SU-DHL-6 (cell line): ENCODE data around the gene RETREG1.

Source experiments
- H2AFZ ChIP-seq: fragments of 200-600 bp; sonication (generic); 2 replicates; pipeline ENCODE4 v1.6.1; 2014; ENCODE audit warnings: low read depth, mild to moderate bottlenecking, moderate library complexity, mixed read lengths, antibody characterized with exemption, low read length; ENCODE audit not compliant: severe bottlenecking
- H3F3A ChIP-seq: fragments of 200-600 bp; shearing (Covaris generic); 2 replicates; pipeline ENCODE4 v1.6.0; 2016; ENCODE audit warnings: antibody characterized with exemption, mild to moderate bottlenecking; ENCODE audit not compliant: insufficient read depth
- H3K27ac ChIP-seq: fragments of 200-600 bp; sonication (generic); 2 replicates; pipeline ENCODE4 v1.5.1; 2016; ENCODE audit warnings: low read depth, mild to moderate bottlenecking, low read length, moderate library complexity, mixed read lengths
- H3K27me3 ChIP-seq: fragments of 200-600 bp; sonication (generic), shearing (Covaris generic); 2 replicates; pipeline ENCODE4 v1.6.0; 2014; ENCODE audit warnings: mild to moderate bottlenecking, low read length
- H3K36me3 ChIP-seq: fragments of 200-600 bp; sonication (generic); 2 replicates; pipeline ENCODE4 v1.6.1; 2014; ENCODE audit warnings: mild to moderate bottlenecking, low read length, mixed read lengths
- H3K4me2 ChIP-seq: fragments of 300-600, 200-600 bp; shearing (Covaris generic), sonication (generic); 2 replicates; pipeline ENCODE4 v1.6.0; 2014; ENCODE audit warnings: low read length, low read depth, mild to moderate bottlenecking; ENCODE audit not compliant: poor library complexity, severe bottlenecking
- H3K4me3 ChIP-seq: fragments of 200-600 bp; sonication (generic); 2 replicates; pipeline ENCODE4 v1.5.1; 2014; ENCODE audit warnings: antibody characterized with exemption, low read length, mild to moderate bottlenecking, mixed read lengths; ENCODE audit not compliant: insufficient read depth, poor library complexity, severe bottlenecking
- H3K79me2 ChIP-seq: fragments of 200-600 bp; sonication (generic); 2 replicates; pipeline ENCODE4 v1.6.1; 2014; ENCODE audit warnings: mild to moderate bottlenecking, low read length, moderate library complexity; ENCODE audit not compliant: insufficient read depth
- H3K9ac ChIP-seq: fragments of 200-600 bp; sonication (generic); 2 replicates; pipeline ENCODE4 v1.7.0; 2014; ENCODE audit warnings: mild to moderate bottlenecking, low read length
- H3K9me2 ChIP-seq: fragments of 200-600 bp; sonication (generic); replicated peaks from 2 replicates; pipeline ENCODE4 v1.6.1; 2014; ENCODE audit warnings: low read length; ENCODE audit not compliant: insufficient read depth
- H3K9me3 ChIP-seq: fragments of 200-600 bp; sonication (generic); 2 replicates; pipeline ENCODE4 v1.6.1; 2014; ENCODE audit warnings: low read length, mixed read lengths; ENCODE audit not compliant: insufficient read depth
- H4K20me1 ChIP-seq: fragments of 200-600 bp; sonication (generic); 2 replicates; pipeline ENCODE4 v1.6.1; 2014; ENCODE audit warnings: low read depth, mild to moderate bottlenecking, antibody characterized with exemption, low read length, moderate library complexity, mixed read lengths
- EZH2phosphoT487 ChIP-seq: fragments of 200-600 bp; sonication (generic), shearing (Covaris generic); conservative IDR thresholded peaks from 2 replicates; pipeline ENCODE4 v1.6.1; 2018; ENCODE audit warnings: mild to moderate bottlenecking, antibody characterized with exemption, low read length, moderate library complexity, mixed read lengths
- TF ChIP-seq, protein P1 (sequence below): fragments of 200-600 bp; sonication (generic); IDR thresholded peaks from one replicate; pipeline ENCODE4 v1.5.1; 2017; ENCODE audit warnings: antibody characterized with exemption, mild to moderate bottlenecking, low read length, moderate library complexity; ENCODE audit not compliant: insufficient read depth, poor library complexity, severe bottlenecking

The RETREG1 gene

DNA sequence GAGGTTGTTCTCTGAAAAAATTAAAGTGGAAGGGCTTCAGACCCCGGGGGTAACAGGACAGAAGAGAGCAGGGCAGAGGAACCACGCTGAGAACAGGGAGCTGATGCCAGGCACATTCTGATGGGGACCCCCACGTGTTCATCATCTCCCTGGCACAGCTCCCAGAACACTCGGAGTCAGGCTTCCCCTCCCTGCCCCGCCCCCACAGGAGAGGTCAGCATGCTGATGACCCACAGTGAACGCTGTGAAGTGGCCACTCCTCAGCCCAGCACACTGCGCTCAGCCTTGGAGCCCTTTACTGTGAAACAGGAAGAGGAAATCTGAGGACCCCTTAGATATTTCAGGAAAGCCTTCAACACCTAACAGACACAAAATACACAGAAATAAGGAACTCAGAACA lies 16.4 kb downstream of the RETREG1 start:
- Histone ChIP-seq H3K79me2 (no peaks in the 10 kb centered on the region), H3K4me2 (no peak overlapping the region), H3K9me3 (no peaks in the 10 kb centered on the region), H3K4me3 (no peak overlapping the region), H3F3A (no peaks in the 10 kb centered on the region), H3K9ac (no peak overlapping the region), H3K36me3 (no peaks in the 10 kb centered on the region), H3K27me3 (no peaks in the 10 kb centered on the region), H4K20me1 (no peaks in the 10 kb centered on the region), H3K27ac (no peak overlapping the region), H3K9me2 (no peaks in the 10 kb centered on the region), H2AFZ (no peak overlapping the region)
- TF ChIP-seq EZH2phosphoT487, result no peak
- TF ChIP-seq, protein P1, sequence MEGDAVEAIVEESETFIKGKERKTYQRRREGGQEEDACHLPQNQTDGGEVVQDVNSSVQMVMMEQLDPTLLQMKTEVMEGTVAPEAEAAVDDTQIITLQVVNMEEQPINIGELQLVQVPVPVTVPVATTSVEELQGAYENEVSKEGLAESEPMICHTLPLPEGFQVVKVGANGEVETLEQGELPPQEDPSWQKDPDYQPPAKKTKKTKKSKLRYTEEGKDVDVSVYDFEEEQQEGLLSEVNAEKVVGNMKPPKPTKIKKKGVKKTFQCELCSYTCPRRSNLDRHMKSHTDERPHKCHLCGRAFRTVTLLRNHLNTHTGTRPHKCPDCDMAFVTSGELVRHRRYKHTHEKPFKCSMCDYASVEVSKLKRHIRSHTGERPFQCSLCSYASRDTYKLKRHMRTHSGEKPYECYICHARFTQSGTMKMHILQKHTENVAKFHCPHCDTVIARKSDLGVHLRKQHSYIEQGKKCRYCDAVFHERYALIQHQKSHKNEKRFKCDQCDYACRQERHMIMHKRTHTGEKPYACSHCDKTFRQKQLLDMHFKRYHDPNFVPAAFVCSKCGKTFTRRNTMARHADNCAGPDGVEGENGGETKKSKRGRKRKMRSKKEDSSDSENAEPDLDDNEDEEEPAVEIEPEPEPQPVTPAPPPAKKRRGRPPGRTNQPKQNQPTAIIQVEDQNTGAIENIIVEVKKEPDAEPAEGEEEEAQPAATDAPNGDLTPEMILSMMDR, result no peak

DNA sequence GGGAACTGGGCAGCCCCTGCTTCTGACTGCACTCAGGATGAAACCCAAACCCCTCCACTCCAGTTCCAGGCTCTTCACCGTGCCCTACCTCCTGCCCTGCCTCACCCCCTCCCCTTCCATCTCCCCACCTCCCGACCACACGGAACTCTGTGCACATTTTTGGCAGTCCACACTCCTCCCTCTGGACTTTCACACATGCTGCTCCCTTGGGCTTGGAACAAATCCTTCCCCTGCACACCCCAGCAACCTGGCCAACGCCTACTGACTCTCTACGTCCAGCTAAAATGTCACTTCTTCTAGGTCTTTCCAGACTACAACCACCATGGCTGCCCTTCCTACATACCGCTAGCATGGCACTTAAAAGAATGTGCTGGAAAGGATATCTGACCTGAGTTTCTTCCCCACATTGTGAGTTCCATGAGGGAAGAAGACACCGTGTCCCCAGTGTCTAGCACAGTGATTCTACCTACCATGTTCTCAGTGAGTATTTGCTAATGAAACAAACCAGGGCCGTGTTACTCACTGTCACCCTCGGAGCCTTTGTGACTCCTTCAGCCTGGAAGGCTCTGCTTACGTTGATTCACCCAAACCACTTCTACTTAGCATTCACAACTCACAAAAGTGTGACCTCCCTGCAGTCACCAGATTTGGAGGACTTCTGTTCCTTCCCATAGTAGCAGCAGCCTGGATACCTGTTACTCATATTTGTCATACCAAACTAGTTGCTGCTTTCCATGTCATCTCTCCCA lies 18.7 kb downstream of the RETREG1 start:
- Histone ChIP-seq H3K9ac (no peak overlapping the region), H3K9me3 (no peaks in the 10 kb centered on the region), H2AFZ (no peak overlapping the region), H3K36me3 (no peaks in the 10 kb centered on the region), H3K4me3 (no peak overlapping the region), H3K9me2 (no peaks in the 10 kb centered on the region), H3F3A (no peaks in the 10 kb centered on the region), H4K20me1 (no peaks in the 10 kb centered on the region), H3K79me2 (no peaks in the 10 kb centered on the region), H3K27me3 (no peaks in the 10 kb centered on the region), H3K27ac (no peak overlapping the region), H3K4me2 (no peak overlapping the region)
- TF ChIP-seq EZH2phosphoT487, result no peak
- TF ChIP-seq, protein P1, result no peak

DNA sequence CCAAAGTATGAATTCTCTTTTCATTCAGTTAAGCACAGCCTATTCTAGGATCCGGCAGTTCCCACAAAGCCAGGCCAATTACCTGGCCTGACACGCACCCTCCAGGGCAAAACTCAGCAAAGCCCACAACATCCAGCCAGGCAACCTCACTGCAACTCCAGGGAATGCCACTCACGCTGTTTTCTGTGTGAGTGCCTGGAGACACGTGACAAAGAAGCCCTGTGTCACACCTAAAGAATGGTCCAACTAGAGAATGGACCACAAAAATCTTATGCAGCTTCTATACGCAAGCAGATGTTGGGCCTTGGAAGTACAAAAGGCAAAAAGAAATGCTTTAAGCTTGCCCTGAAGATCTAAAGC lies 20.2 kb downstream of the RETREG1 start:
- H3K9me3 ChIP-seq, result no peaks in the 10 kb centered on the region
- no peaks in the 10 kb centered on the region for H3F3A ChIP-seq
- H3K27me3 ChIP-seq, result no peaks in the 10 kb centered on the region
- H2AFZ ChIP-seq, result no peak overlapping the region
- no peak overlapping the region for H3K27ac ChIP-seq
- no peak overlapping the region for H3K9ac ChIP-seq
- H3K79me2 ChIP-seq, result no peaks in the 10 kb centered on the region
- no peak overlapping the region for H3K4me2 ChIP-seq
- H4K20me1 ChIP-seq, result no peaks in the 10 kb centered on the region
- no peak overlapping the region for H3K4me3 ChIP-seq
- no peaks in the 10 kb centered on the region for H3K9me2 ChIP-seq
- TF ChIP-seq, protein P1, result no peak
- TF ChIP-seq EZH2phosphoT487, result no peak
- H3K36me3 ChIP-seq, result no peaks in the 10 kb centered on the region
